ENCODE data around the gene GALNS.
"Not testable (repeated sequence)": the region's sequence is repeated elsewhere in the genome, so short reads cannot be mapped to it uniquely, and the experiment has no call there.

GALNS gene

GRCh38 chr16:88784074-88784855 is 72.5 kb downstream of the GALNS start:
- no peak for DNase-seq (ENCODE audit: low read depth in 3 of 3)

GRCh38 chr16:88783391-88784073 is 73.2 kb downstream of the GALNS start:
- no peak for DNase-seq (ENCODE audit: low read depth in 3 of 3)

DNA sequence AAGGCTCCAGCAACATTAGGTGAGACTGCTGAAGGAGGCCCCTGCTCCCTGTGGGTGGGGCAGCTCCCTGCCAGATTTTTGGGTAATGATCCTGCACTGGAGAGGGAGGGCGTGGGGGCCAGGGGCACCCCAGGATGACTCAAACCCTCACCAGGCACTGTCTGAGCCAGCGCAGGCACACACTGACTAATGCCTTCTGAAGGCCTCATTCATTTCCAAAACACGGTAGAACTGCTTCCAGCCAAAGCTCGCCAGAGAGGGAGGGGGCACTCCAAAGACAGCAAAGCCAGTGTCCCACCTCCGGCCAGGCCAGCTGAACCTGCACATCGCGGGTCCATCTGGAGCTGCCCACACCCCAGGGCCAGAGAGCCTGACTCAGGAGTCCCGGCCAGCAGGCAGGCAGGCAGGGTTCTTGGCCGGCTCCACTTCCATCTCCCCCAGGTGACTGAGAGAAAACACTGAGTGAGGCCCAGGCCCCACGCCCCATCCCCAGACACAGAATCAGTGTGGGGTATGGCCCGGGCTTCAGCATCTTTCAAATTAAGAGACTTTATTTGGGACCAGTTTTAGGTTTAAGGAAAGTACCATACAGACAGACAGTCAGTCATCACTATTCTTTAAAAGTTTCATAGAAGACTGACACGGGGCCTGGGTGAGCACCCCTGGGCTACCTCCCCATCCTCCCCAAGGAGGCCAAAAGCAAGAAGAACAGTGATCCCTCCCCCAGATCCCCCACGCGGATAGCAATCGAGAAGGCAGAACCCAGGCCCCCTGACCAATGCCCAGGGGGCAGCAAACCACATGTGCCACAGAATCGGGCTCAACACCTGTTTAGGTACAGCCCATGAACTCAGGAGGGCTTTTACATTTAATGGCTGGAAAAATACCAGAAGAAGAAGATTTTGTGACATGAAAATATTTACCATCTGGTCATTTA is 74.0 kb downstream of the GALNS start:
- peak in 1 of 3 donors; percentile 82 for DNase-seq (ENCODE audit: low read depth in 3 of 3)

GRCh38 chr16:88781140-88782077 is 75.3 kb downstream of the GALNS start:
- peak in 1 of 3 donors; percentile 59 for DNase-seq (ENCODE audit: low read depth in 3 of 3)

DNA sequence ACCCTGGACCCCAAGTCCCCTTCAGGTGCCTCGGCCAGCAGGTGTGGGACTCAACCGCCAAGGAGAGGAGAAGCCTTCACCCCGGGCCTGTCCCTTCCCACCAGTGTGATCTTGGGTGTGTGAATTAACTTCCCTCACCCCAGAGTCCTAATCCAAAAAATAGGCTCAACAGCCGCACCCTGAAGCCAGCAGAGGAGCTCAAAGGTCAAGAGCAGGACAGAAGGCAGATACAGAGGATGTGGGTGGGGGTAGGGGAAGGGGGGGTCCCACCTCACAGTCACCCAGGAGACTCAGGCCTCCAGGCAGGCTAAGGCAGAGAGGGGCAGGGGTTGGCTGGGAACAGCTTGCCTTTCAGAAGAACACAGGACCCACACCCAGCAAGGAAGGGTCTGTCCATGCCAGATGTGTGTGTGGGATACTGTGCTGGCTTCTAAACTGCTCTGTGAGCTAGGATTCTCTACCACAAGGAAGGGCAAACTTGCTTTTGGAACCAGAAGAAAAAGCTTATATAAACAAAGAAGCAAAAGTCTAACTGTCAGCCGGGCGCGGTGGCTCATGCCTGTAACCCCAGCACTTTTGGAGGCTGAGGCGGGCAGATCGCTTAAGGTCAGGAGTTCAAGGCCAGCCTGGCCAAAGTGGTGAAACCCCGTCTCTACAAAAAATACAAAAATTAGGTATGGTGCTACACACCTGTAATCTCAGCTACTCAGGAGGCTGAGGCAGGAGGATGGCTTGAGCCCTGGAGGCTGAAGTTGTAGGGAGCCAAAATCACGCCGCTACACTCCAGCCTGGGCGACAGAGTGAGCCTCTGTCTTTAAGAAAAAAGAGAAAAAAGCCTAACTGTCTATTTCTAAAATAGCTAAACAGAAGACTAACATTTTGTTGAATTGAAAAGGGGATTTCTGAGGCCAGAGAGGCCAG is 76.3 kb downstream of the GALNS start:
- no peak for DNase-seq (ENCODE audit: low read depth in 3 of 3)

DNA sequence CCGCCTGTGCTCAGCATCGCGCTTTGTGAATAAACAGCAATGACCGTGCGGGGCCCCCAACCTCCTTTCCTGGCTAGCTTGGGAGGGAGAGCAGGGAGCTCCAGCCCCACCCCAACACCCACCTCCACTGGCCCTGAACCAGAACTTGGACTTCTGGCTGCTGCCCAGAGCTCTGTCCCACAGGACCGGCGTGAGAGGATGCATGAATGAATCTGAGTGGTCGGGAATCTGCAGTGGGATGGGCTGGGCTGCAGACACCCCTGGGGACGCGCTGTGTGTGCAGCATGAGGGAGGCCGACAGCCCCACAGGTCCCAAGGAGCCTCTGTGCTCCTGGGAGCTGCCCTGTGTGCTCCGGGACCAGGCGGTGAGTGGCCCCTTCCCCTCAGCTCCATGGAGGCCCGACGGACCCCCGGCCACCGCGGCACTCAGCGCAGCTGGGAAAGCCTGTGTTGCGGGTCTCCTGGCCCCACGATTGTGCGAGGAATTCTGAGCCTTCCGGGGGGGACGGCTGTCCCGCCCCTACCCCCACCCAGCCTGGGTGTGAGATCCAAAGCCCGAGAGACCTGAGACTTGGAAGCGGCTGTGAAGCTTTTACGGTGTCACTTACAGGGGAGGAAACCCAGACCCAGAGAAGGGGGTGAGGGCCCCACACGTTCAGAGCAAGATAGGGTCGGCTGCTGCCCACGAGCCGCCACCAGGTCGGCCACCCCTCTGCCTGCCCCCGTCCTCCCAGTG is 77.2 kb downstream of the GALNS start:
- DNase-seq (ENCODE audit: low read depth in 3 of 3), result no peak

DNA sequence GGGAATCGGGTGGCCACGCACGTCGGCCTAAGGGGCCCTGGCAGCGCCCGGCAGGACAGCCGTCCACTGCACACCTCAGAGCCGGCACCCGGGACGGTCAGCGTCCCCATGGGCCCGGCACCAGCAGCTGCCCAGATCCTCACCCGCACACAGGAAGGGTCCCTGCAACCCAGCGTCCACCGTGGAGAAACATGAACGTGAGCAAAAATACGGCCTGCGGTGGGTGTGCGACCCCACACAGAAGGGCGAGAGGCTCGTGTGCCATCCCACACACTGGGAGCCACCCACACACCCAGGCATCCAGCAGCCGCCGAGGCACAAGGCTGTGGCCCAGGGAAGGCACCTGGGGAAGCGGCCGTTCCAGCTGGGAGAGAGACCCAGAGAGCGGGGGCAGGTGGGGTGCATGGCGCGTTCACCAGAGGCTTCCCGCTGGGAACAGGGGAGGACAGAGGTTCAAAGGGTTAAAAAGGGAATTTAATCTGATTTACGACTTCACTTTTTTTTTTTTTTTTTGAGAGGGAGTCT is 78.1 kb downstream of the GALNS start:
- DNase-seq (ENCODE audit: low read depth in 3 of 3), result no peak

- DNase-seq (ENCODE audit: low read depth in 3 of 3), result no peak
These were observed 78.5 kb downstream of the GALNS start for GRCh38 chr16:88778271-88778525.

- DNase-seq (ENCODE audit: low read depth in 3 of 3), result no peak
These were observed 79.1 kb downstream of the GALNS start for GRCh38 chr16:88777471-88778270.

- no peak for DNase-seq (ENCODE audit: low read depth in 3 of 3)
These were observed 80.9 kb downstream of the GALNS start for GRCh38 chr16:88775825-88776224.

GRCh38 chr16:88774544-88775393 is 82.0 kb downstream of the GALNS start:
- DNase-seq (ENCODE audit: low read depth in 3 of 3), result no peak

DNA sequence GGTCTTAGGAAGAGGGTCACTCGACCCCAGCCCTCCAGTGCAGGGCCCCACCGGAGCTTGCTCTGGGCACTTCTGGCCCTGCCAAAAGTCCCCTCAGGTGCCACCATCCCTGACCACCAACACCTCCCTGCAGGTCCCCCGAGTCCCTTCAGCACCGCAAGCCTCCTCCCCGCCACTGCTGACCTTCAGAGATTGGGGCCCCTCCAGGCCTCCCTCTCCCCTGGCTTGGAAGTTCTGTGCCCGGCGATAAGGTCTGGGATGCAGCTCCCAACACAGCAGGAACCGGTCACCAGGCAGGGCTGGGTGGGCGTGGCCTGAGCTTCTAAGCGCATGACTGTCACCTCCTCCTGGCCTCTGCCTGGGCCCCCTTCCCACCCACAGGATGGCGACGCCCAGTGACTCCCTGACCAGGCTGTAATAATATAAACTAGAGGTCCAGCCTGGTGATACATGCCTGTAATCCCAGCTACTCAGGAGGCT is 82.9 kb downstream of the GALNS start:
- DNase-seq (ENCODE audit: low read depth in 3 of 3), result no peak

- no peak for DNase-seq (ENCODE audit: low read depth in 3 of 3)
These were observed 83.6 kb downstream of the GALNS start for GRCh38 chr16:88772871-88773811.

- not testable (repeated sequence) for DNase-seq (ENCODE audit: low read depth in 3 of 3)
These were observed 85.0 kb downstream of the GALNS start for GRCh38 chr16:88771781-88772180.

GRCh38 chr16:88771294-88771772 is 85.4 kb downstream of the GALNS start:
- DNase-seq (ENCODE audit: low read depth in 3 of 3), result no peak

Data from stimulated activated CD4-positive, alpha-beta T cell treated with anti-CD3 and anti-CD28 coated beads, TNF-alpha, amount 100 ng/mL, for 48 hours (primary cell).